ENCODE data around the gene PCSK2. TPM values are rescaled to one million over a fixed set of nuclear protein-coding genes. Genes with fewer than 3 reads are reported as not detected.

The PCSK2 gene, protein sequence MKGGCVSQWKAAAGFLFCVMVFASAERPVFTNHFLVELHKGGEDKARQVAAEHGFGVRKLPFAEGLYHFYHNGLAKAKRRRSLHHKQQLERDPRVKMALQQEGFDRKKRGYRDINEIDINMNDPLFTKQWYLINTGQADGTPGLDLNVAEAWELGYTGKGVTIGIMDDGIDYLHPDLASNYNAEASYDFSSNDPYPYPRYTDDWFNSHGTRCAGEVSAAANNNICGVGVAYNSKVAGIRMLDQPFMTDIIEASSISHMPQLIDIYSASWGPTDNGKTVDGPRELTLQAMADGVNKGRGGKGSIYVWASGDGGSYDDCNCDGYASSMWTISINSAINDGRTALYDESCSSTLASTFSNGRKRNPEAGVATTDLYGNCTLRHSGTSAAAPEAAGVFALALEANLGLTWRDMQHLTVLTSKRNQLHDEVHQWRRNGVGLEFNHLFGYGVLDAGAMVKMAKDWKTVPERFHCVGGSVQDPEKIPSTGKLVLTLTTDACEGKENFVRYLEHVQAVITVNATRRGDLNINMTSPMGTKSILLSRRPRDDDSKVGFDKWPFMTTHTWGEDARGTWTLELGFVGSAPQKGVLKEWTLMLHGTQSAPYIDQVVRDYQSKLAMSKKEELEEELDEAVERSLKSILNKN
- 30.2 TPM for total RNA-seq

DNA sequence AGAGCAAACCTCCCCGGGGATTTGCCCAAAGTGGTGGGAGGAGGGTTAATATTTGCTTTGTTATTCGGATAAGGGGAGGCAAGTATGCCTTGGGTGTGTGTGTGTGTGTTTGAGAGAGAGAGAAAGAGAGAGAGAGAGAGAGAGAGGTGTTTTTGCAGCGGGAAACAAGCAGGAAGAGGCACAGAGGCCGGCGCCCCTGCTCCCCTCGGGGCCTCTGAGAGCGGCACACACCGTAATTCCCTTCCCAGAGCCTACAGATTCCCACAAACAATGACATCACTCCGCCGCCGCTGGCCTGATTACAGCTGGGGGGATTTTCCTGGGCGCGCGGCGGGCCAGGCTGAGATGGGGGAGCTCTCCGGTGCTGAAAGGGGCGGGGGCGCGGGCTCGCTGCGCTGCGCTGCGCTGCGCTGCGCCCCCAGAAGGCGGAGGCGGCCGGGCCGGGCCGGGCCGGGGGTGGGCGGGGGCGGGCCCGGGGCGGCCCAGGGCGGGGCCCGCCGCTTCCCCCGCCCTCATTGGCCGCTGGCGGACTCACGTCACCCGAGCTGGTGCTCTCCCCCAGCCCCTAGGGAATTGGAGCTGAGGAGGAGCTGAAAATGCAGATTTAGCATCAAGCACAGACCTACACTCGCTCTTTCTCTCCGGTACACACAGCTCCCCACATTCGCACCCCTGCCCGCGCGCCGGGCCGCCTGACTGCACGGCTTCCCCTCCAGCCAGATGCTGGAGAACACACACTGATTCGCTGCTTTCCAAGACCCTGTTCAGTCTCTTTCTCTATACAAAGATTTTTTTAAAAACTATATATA is at the start of gene PCSK2:
TSS of gene PCSK2 (plus strand) at position 631 of the 809 bp plus-strand sequence. CDS start 266 bp downstream, outside the sequence.

DNA sequence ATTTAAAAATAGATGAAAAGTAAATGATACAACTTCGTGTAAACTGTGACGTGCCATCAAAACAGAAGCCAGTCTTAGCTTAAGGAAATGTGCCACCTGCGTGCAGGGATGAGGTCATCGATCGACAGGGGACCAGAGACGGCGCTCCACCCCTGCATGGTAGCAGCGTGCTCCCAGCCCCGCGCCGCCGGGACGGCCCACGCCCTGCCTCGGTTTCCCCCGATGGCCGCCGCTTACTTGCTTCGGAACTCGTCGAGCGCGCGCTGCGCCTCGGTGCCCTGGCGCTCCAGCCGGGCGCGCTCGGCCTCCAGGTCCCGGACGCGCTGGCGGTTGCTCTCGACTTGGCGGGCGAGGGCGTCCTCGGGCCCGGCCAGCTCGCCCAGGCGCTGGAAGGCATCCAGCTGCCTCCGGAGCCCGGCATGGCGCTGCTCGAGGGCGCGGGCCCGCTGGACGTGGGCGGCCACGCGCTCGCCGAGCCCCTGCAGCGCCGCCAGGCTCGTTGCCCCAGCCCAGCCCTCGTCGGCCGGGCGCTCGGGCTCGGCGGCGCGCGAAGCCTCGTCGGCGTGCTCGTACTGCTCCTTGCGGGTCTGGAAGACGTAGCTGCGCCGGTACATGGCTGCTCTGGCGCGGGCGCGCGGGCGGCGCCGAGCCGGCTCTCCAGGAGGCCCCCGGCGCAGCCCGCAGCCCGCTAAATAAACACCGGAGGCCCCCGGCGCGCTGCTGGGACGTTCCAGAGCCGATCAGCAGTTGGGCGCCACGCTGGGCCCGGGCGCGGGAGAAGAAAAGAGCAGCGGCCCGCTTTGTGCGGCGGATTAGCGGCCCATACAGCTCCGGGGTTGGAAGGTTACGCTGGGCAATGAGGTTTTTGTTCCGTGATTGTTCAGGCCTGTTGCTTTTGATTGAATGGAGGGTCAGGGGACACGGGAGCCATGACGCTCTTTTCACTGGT is 304.1 kb downstream of the PCSK2 start, which contains the start of gene BFSP1:
TSS of gene BFSP1 (minus strand) at position 664 of the 949 bp plus-strand sequence. CDS start at position 614, 50 bp downstream.

Small RNAs within 50 kb of the gene (small RNA-seq; reads per million reads assigned to genes)
- gene AL359511.1 (not detected), gene RNU1-131P (0.13 reads per million), gene RNU6-27P (0.15 reads per million)

Measured in diencephalon (tissue), 1 donor.